Neural crest cell (in vitro differentiated cells): ENCODE measurements around the gene MTM1. TPM values are rescaled to one million over a fixed set of nuclear protein-coding genes. Genes with fewer than 3 reads are reported as not detected.

Experiments
- DNase-seq: peaks from one replicate; pipeline ENCODE4 v3.0.0; 2021; ENCODE audit warnings: low read depth, mixed read lengths, low spot score
- H3K27ac Mint-ChIP-seq: one replicate; pipeline ENCODE4 v1.8.0; 2021; ENCODE audit warnings: mild to moderate bottlenecking, mixed read lengths; ENCODE audit not compliant: unreplicated experiment
- H3K27me3 Mint-ChIP-seq: 2 replicates; pipeline ENCODE4 v1.8.0; 2021; ENCODE audit warnings: low read depth, mild to moderate bottlenecking, mixed read lengths
- H3K36me3 Mint-ChIP-seq: 2 replicates; pipeline ENCODE4 v1.8.0; 2021; ENCODE audit warnings: low read depth, mild to moderate bottlenecking, mixed read lengths
- H3K4me1 Mint-ChIP-seq: 2 replicates; pipeline ENCODE4 v1.8.0; 2021; ENCODE audit warnings: mixed read lengths
- H3K4me3 Mint-ChIP-seq: one replicate; pipeline ENCODE4 v1.8.0; 2021; ENCODE audit warnings: mild to moderate bottlenecking, mixed read lengths
- H3K9me3 Mint-ChIP-seq: 2 replicates; pipeline ENCODE4 v1.8.0; 2021; ENCODE audit warnings: mixed read lengths
- CTCF ChIP-seq: fragments of 200-600 bp; sonication (generic); conservative IDR thresholded peaks from 2 replicates; pipeline ENCODE4 v1.5.0; 2021; ENCODE audit warnings: antibody characterized with exemption, mild to moderate bottlenecking
- total RNA-seq: library from RNA; stranded (reverse); gene quantifications from 2 replicates; pipeline ENCODE4 v1.2.1, GENCODE V29; 2021

Gene MTM1
- total RNA-seq, 1 donor from 2014 or later = 6.2 TPM

DNA sequence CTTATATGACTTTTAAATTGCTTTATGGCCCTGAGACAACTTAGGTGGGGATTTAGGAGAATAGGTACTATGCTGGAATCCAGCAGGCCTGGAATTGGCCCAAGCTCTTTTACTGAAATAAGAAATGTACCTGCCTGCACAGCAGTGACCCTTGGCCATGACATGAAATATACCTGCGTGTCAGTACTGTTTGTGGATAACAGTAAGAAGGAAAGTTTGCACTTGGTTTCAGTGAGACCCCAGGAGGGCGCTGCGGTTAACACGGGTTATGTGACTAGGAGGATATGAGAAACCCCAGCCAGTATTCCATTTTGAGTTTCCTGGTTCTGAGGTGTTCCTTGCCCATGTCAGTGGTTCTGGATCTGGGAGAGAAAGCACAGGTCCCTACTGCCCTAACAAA lies 5.3 kb downstream of the MTM1 start:
- no peak for TF ChIP-seq CTCF
- H3K36me3 Mint-ChIP-seq = no peaks in the 10 kb centered on the region
- no peak overlapping the region for H3K4me3 Mint-ChIP-seq
- no peak for DNase-seq
- peaks cover 41% of the 10 kb centered on the region for H3K4me1 Mint-ChIP-seq
- H3K9me3 Mint-ChIP-seq = no peaks in the 10 kb centered on the region
- no peak overlapping the region for H3K27ac Mint-ChIP-seq
- no peaks in the 10 kb centered on the region for H3K27me3 Mint-ChIP-seq

GRCh38 chrX:150574559-150575418 lies 6.4 kb downstream of the MTM1 start:
- H3K4me1 Mint-ChIP-seq = peaks cover 34% of the 10 kb centered on the region
- H3K36me3 Mint-ChIP-seq = no peaks in the 10 kb centered on the region
- no peak overlapping the region for H3K4me3 Mint-ChIP-seq
- no peak for TF ChIP-seq CTCF
- H3K27me3 Mint-ChIP-seq = no peaks in the 10 kb centered on the region
- no peaks in the 10 kb centered on the region for H3K9me3 Mint-ChIP-seq
- no peak overlapping the region for H3K27ac Mint-ChIP-seq
- no peak for DNase-seq

DNA sequence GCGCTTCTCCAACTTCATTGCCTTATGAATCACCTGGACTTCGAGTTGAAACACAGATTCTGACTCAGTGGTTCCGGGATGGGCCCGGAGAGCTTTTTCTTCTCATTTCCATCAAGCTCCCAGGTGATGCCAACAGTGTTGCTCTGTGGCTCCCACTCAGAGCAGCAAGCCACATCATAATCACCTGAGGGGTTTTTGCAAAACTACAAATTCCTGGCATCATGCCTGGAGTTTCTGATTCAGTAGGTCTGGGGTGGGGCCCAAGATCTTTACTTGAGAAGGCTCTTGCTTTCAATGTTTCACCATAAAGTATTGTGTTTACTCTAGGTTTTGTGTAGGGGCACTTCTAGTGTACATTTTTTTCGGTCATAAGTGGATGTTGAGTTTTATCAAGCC lies 7.0 kb downstream of the MTM1 start:
- peaks cover 32% of the 10 kb centered on the region for H3K4me1 Mint-ChIP-seq
- peaks cover 5% of the 10 kb centered on the region for H3K36me3 Mint-ChIP-seq
- H3K4me3 Mint-ChIP-seq = no peak overlapping the region
- H3K9me3 Mint-ChIP-seq = no peaks in the 10 kb centered on the region
- no peak for DNase-seq
- no peaks in the 10 kb centered on the region for H3K27me3 Mint-ChIP-seq
- TF ChIP-seq CTCF = no peak
- H3K27ac Mint-ChIP-seq = no peak overlapping the region

DNA sequence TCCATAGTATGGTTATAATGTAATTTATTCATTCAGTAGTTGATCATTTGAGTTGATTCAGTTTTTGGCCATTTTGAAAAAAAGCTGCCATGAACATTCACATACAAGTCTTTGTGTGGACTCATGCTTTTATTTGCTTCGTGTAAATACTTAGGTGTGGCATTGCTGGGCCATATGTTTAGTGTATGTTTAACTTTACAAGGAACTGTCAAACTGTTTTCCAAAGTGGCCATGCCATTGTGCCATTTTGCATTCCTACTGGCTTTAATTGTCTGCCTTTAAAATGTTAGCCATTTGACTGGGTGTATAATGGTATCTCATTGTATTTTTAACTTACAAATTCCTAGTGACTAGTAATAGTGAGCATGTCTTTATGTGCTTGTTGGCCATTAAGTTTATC lies 8.8 kb downstream of the MTM1 start:
- H3K4me1 Mint-ChIP-seq = peaks cover 25% of the 10 kb centered on the region
- no peak for DNase-seq
- no peaks in the 10 kb centered on the region for H3K9me3 Mint-ChIP-seq
- H3K36me3 Mint-ChIP-seq = peaks cover 5% of the 10 kb centered on the region
- H3K27me3 Mint-ChIP-seq = no peaks in the 10 kb centered on the region
- H3K4me3 Mint-ChIP-seq = no peak overlapping the region
- no peak for TF ChIP-seq CTCF
- H3K27ac Mint-ChIP-seq = no peak overlapping the region

GRCh38 chrX:150581093-150581775 lies 12.8 kb downstream of the MTM1 start:
- Mint-ChIP-seq H3K27ac (no peak overlapping the region), H3K4me3 (no peak overlapping the region), H3K4me1 (no peaks in the 10 kb centered on the region), H3K9me3 (peaks cover 2% of the 10 kb centered on the region), H3K36me3 (peaks cover 5% of the 10 kb centered on the region), H3K27me3 (no peaks in the 10 kb centered on the region)
- no peak for TF ChIP-seq CTCF
- no peak for DNase-seq
